A549 (cell line): ENCODE measurements around the gene GSTT2B.

Experiments
- CBX8 ChIP-seq: fragments of 200-600 bp; sonication (generic); IDR thresholded peaks from 2 replicates; pipeline ENCODE4 v1.6.1; 2016
- KDM5A ChIP-seq: fragments of 200-600 bp; sonication (generic); IDR thresholded peaks from 2 replicates; pipeline ENCODE4 v1.6.1; 2016; ENCODE audit warnings: antibody characterized with exemption, mild to moderate bottlenecking
- MAFK ChIP-seq: fragments of 450-650 bp; IDR thresholded peaks from 2 replicates; pipeline ENCODE4 v1.6.1; 2014; ENCODE audit not compliant: partially characterized antibody
- POLR2A ChIP-seq: IDR thresholded peaks from 2 replicates; pipeline ENCODE4 v1.6.1; 2012; ENCODE audit warnings: mild to moderate bottlenecking, low read length
- TFCP2L1 ChIP-seq: fragments of 250-450 bp; sonication (Bioruptor Pico); IDR thresholded peaks from 2 replicates; pipeline ENCODE4 v1.5.0; 2021; ENCODE audit warnings: mild to moderate bottlenecking
- TF ChIP-seq, protein P1 (sequence below): fragments of >200 bp; sonication (Bioruptor Twin); formaldehyde crosslinking; IDR thresholded peaks from 3 replicates; pipeline ENCODE4 v1.5.1; 2016
- TF ChIP-seq, protein P2 (sequence below): fragments of >200 bp; sonication (Bioruptor Twin); formaldehyde crosslinking; IDR thresholded peaks from 3 replicates; pipeline ENCODE4 v1.6.1; 2016
- TF ChIP-seq, protein P3 (sequence below): fragments of 150-350 bp; IDR thresholded peaks from 2 replicates; pipeline ENCODE4 v1.6.1; 2014; ENCODE audit warnings: low read depth, mild to moderate bottlenecking, low read length

DNA sequence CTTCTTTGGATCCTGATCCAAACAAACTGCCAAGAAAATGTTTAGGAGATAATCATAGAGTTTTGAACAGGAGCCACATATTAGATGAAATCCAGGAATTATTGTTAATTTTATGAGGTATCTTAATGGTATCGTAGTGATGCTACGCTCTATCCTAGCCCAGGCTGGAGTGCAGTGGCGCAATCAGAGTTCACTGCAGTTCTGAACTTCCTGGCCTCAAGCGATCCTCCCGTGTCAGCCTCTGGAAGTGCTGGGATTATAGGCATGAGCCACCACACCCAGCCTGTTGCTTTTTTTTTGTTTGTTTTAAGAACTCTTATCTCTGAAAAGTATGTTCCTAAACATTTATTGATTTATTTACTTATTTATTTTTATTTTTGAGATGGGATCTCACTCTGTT, 41.9 kb upstream of the GSTT2B start:
- TF ChIP-seq KDM5A, result no peak
- TF ChIP-seq, protein P1, sequence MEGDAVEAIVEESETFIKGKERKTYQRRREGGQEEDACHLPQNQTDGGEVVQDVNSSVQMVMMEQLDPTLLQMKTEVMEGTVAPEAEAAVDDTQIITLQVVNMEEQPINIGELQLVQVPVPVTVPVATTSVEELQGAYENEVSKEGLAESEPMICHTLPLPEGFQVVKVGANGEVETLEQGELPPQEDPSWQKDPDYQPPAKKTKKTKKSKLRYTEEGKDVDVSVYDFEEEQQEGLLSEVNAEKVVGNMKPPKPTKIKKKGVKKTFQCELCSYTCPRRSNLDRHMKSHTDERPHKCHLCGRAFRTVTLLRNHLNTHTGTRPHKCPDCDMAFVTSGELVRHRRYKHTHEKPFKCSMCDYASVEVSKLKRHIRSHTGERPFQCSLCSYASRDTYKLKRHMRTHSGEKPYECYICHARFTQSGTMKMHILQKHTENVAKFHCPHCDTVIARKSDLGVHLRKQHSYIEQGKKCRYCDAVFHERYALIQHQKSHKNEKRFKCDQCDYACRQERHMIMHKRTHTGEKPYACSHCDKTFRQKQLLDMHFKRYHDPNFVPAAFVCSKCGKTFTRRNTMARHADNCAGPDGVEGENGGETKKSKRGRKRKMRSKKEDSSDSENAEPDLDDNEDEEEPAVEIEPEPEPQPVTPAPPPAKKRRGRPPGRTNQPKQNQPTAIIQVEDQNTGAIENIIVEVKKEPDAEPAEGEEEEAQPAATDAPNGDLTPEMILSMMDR, result no peak
- TF ChIP-seq, protein P2, sequence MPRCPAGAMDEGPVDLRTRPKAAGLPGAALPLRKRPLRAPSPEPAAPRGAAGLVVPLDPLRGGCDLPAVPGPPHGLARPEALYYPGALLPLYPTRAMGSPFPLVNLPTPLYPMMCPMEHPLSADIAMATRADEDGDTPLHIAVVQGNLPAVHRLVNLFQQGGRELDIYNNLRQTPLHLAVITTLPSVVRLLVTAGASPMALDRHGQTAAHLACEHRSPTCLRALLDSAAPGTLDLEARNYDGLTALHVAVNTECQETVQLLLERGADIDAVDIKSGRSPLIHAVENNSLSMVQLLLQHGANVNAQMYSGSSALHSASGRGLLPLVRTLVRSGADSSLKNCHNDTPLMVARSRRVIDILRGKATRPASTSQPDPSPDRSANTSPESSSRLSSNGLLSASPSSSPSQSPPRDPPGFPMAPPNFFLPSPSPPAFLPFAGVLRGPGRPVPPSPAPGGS, result no peak
- TF ChIP-seq POLR2A, result no peak
- TF ChIP-seq MAFK, result no peak
- TF ChIP-seq TFCP2L1 (CRISPR knock-in tag), result no peak
- no peak for TF ChIP-seq CBX8
- TF ChIP-seq, protein P3, sequence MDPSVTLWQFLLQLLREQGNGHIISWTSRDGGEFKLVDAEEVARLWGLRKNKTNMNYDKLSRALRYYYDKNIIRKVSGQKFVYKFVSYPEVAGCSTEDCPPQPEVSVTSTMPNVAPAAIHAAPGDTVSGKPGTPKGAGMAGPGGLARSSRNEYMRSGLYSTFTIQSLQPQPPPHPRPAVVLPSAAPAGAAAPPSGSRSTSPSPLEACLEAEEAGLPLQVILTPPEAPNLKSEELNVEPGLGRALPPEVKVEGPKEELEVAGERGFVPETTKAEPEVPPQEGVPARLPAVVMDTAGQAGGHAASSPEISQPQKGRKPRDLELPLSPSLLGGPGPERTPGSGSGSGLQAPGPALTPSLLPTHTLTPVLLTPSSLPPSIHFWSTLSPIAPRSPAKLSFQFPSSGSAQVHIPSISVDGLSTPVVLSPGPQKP, result no peak
